AG10803 (cell line): ENCODE results near the gene CCDC177.

ENCODE experiments used
- DNase-seq: peaks from one replicate; pipeline ENCODE4 v3.0.0; 2010; ENCODE audit warnings: low read depth
- H3K4me3 ChIP-seq: 2 replicates; pipeline ENCODE4 v1.5.1; 2011; ENCODE audit warnings: mild to moderate bottlenecking, low read length, control low read depth
- TF ChIP-seq, protein P1 (sequence below): conservative IDR thresholded peaks from 2 replicates; pipeline ENCODE4 v1.5.1; 2011; ENCODE audit warnings: mild to moderate bottlenecking, low read length, control low read depth, inconsistent platforms

Gene CCDC177

DNA sequence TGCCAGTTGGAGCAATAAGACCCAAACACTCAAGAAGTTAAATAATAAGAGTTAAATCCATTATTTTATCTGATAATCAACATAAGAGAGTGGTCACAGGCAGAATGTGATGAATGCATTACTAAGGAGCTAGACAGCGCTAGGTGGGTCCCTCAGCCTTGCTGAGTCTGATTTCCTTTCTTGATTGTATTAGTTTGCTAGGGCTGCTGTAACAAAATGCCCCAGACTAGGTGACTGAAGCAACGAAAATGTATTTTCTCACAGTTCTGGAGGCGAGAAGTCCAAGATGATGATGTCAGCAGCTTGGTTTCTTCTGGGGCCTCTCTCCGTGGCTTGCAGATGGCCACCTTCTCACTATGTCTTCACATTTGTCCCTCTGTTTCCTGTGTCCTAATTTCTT, 8.2 kb upstream of the CCDC177 start:
- TF ChIP-seq, protein P1, sequence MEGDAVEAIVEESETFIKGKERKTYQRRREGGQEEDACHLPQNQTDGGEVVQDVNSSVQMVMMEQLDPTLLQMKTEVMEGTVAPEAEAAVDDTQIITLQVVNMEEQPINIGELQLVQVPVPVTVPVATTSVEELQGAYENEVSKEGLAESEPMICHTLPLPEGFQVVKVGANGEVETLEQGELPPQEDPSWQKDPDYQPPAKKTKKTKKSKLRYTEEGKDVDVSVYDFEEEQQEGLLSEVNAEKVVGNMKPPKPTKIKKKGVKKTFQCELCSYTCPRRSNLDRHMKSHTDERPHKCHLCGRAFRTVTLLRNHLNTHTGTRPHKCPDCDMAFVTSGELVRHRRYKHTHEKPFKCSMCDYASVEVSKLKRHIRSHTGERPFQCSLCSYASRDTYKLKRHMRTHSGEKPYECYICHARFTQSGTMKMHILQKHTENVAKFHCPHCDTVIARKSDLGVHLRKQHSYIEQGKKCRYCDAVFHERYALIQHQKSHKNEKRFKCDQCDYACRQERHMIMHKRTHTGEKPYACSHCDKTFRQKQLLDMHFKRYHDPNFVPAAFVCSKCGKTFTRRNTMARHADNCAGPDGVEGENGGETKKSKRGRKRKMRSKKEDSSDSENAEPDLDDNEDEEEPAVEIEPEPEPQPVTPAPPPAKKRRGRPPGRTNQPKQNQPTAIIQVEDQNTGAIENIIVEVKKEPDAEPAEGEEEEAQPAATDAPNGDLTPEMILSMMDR, result no peak
- H3K4me3 ChIP-seq, result no peak overlapping the region
- DNase-seq, result no peak

GRCh38 chr14:69582212-69582611, 7.5 kb upstream of the CCDC177 start:
- no peak for DNase-seq
- TF ChIP-seq, protein P1, result no peak
- no peak overlapping the region for H3K4me3 ChIP-seq

DNA sequence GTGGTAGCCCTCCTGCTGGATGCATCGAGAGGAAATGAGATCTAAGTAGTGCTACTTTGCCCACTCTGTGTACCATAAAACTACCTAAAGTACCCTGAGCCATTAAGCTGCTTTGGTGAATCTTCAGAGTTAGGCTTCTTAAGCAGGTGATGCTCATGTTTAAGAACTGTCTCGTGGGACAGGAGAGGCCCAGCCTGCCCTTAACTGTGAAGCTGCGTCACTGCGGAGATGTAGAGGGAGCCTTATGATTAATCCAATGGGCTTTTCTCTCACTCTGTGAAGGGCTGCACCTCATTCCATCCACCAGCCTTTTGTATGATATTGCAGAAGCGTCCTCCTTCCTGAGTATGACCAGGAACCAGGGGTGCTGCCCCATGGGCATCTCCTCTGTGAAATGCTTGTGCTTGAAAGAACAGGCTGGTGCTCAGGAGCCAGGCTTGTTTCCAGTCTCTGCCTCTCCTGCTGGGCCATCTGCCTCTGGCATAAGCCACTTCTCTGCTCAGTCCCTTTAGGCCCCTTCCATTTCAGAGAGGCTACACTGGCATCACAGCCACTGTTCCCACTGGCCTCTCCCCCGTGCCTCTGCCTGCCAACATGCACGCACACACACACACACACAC, 6.8 kb upstream of the CCDC177 start:
- no peak for DNase-seq
- TF ChIP-seq, protein P1, result no peak
- no peak overlapping the region for H3K4me3 ChIP-seq

DNA sequence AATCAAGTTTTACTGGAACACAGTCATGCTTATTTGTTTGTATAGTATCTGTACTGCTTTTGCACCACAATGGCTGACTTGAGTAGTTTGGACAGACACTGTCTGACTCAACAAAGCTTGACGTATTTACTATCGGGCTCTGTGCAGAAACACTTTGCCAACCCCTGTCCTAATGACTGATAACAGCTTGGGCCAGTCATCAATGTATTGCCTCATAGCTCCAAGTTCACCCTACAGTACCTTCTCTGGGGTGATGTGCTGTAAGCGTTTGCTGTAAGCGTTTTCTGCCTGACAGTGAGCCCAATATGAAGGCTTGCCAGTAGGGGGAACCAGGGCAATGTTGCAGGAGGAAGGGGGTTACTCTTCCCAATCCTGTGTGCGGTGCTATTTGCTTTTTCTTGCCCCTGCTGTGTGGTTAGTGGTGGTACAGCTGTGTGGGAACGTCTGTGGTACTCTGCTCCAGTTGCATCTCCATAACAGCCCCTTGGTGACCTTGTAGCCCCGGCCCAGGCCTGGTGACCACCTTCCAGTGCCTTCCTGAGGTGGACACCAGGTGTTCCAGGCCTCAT, 5.4 kb upstream of the CCDC177 start:
- peak; percentile 88 for DNase-seq
- H3K4me3 ChIP-seq, result no peak overlapping the region
- TF ChIP-seq, protein P1, result peak; percentile 72

- TF ChIP-seq, protein P1, result no peak
- no peak overlapping the region for H3K4me3 ChIP-seq
- DNase-seq, result no peak
Measured at GRCh38 chr14:69579476-69579875, 4.8 kb upstream of the CCDC177 start.

DNA sequence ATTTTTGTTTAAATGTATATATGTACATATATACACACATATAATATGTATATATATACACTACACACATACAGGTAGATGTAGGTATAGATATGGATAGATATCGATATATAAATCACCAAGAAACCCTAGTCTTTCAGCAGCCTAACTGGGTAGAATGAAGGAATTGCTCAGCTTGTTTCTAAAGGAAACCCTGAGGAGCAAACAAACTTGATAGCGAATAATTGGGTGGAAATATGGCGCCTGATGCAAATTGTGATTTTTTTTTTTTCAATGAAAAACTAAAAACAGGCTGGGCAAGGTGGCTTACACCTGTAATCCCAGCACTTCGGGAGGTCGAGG, 254 bp upstream of the CCDC177 start:
- no peak overlapping the region for H3K4me3 ChIP-seq
- TF ChIP-seq, protein P1, result no peak
- no peak for DNase-seq

DNA sequence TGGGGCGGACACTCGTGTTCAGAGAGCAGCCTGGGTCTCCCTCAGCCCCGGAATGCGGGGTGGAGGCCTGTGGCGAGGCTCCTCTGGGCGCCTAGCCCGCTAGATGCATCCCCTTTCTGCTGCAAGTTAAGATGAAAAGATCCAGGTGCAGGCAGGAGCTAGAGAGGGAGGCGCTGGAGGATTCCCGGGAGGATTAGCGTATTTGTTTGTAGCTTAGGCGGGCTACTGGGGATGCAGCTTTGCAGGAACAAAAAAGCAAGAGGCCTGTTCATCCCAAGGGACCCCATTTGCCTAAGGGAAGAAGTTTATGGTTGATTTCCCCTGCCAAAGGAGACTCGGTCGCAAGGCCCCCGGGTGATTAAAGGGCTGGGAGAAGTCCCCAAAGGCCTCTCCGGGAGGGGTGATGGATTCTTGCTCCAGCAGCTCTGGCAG, 824 bp downstream of the CCDC177 start:
- TF ChIP-seq, protein P1, result no peak
- DNase-seq, result no peak
- no peak overlapping the region for H3K4me3 ChIP-seq
